Astrocyte of the spinal cord (primary cell): ENCODE results near the gene LCE1E.
A peak's percentile ranks its signal among the peaks of the same experiment; 100 is the strongest.

Experiments used
- DNase-seq: peaks from one replicate; pipeline ENCODE4 v3.0.0; 2011; ENCODE audit warnings: low read depth, low spot score
- H3K4me3 ChIP-seq: 2 replicates; pipeline ENCODE4 v1.5.1; 2011; ENCODE audit warnings: low read depth, mild to moderate bottlenecking, low read length, moderate library complexity
- in situ Hi-C: cut with HindIII; loops from 2 replicates; pipeline ENCODE4 v1.10.0; 2017; ENCODE audit warnings: low sequenced_read_pairs
- TF ChIP-seq, protein P1 (sequence below): IDR thresholded peaks from 2 replicates; pipeline ENCODE4 v1.5.1; 2012; ENCODE audit warnings: low read depth, mild to moderate bottlenecking, low read length, inconsistent platforms

Gene LCE1E

DNA sequence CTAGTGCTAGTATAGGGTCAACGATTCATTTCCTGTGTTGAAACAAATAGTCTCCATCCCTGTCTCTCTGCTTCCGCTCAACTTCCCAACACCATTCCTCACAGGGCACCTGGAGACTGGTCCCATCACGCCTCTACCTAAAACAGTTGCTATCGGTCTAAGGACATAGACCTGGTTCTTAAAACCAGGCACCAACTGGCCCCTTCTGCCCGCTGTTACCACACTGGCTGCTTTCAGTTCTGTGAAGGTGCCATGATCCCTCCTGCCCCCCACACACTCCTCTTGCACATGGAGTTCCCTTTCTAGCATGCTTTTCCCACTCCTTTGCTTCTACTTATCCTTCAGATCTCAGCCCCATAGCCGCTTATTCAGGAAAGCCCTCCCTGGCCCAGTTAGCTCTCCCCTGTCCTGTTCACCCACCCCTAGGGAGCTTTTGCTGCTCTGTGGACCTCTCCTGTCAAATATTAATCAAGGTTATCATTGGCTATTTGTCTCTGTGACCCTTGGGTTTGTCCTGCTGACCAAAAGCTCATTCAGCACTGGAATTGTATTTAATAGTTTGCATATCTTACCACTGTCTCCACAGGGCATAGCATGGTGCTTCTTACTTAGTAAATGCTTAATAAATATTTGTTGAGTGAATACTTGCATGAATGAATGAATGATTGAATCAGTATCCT is 40.2 kb upstream of the LCE1E start:
- no peak overlapping the region for H3K4me3 ChIP-seq
- in situ Hi-C loops: no loop called here
- no peak for DNase-seq
- TF ChIP-seq, protein P1, sequence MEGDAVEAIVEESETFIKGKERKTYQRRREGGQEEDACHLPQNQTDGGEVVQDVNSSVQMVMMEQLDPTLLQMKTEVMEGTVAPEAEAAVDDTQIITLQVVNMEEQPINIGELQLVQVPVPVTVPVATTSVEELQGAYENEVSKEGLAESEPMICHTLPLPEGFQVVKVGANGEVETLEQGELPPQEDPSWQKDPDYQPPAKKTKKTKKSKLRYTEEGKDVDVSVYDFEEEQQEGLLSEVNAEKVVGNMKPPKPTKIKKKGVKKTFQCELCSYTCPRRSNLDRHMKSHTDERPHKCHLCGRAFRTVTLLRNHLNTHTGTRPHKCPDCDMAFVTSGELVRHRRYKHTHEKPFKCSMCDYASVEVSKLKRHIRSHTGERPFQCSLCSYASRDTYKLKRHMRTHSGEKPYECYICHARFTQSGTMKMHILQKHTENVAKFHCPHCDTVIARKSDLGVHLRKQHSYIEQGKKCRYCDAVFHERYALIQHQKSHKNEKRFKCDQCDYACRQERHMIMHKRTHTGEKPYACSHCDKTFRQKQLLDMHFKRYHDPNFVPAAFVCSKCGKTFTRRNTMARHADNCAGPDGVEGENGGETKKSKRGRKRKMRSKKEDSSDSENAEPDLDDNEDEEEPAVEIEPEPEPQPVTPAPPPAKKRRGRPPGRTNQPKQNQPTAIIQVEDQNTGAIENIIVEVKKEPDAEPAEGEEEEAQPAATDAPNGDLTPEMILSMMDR: no peak

DNA sequence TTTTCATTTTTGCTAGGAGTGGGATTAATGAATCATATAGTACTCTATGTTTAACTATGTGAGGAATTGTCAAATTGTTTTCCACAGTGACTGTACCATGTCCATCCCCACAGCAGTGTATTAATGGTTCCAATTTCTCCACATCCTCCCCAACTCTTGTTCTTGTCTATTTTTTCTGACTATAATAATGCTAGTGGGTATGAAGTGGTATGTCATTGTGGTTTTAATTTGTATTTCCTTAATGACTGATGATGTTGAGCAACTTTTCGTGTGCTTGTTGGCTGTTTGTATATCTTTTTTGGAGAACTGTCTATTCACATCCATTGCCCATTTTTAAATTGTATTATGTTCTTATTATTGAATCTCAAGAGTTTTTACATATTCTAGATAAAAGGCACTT is 38.2 kb upstream of the LCE1E start:
- no peak overlapping the region for H3K4me3 ChIP-seq
- no peak for DNase-seq
- in situ Hi-C loops: no loop called here
- TF ChIP-seq, protein P1: no peak

DNA sequence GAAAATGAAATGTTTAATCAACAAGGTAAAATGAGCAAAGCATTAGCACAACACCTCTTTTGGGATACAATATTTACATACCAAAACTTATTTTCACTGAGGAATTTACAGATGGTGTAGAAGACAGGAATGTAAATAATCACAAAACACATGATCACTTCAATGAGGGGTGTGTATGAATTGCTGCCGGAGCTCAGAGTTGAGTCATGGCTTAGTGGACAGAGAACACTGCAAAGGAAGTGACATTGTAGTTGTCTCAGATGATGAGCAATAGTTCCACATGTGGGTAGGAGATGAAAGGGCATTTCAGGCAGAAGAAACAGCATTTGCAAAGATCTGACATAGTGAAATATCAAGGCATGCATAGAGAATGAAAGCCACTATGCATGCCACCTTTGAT is 33.8 kb upstream of the LCE1E start:
- in situ Hi-C loops: no loop called here
- no peak overlapping the region for H3K4me3 ChIP-seq
- DNase-seq: peak; percentile 42
- TF ChIP-seq, protein P1: no peak

DNA sequence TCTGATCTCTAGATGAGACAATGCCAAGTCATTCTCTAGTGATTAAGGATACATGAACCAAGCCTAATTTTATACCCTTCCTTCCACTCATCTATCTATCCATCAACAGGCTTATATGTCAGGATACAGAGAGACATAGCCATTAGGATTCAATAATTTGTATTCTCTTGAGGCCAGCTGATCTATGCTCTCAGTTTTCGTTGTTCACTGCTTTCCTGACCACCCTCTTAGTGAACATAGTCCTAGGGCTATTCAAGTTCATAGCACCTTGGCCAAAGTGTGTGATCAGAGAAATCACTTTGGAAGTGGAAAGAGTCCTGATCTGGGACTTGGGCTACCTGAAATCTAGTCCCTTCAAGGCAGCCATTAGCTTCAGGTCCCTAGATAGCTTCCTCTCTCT is 32.5 kb upstream of the LCE1E start:
- DNase-seq: no peak
- in situ Hi-C loops: no loop called here
- no peak overlapping the region for H3K4me3 ChIP-seq
- TF ChIP-seq, protein P1: no peak

DNA sequence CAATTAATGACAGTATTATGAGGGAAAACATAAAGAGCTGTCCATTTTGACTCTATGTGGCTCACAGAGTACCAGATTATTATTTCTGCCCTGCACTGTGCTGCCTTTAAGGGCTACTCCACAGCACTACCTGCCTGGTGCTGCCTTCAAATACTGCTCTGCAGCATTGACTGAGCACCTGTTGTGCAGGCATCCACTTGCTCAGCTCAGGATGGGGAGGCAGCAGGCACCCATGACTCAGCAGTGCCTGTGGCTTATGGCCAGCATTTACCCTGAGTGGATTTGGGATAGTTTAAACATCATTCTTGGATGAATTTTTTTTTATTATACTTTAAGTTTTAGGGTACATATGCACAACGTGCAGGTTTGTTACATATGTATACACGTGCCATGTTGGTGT is 29.2 kb upstream of the LCE1E start:
- no peak overlapping the region for H3K4me3 ChIP-seq
- TF ChIP-seq, protein P1: no peak
- DNase-seq: no peak
- in situ Hi-C loops: no loop called here

DNA sequence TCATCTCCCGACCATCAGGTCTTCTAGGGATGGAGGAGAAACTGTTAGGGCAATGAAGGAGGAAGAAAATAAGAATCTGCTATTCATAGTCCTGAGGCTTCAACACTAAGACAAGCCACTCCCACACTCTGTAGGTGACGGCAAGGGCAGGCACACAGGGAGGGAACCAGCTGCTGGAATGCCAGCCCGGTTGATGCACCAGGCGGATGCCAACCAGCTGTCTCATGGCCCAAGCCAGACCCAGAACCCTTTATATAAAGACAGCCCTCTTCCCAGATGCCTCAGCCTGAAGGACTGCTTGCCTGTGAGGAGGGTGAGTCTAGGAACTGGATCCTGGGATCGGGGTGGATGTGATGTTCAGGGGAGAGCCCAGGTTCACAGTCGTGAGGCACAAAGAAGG is 28.3 kb upstream of the LCE1E start, which contains the start of gene KPRP:
KPRP (plus strand) TSS at position 279 of the 400 bp plus-strand sequence. CDS start 1,564 bp downstream, outside the sequence.
- in situ Hi-C loops: no loop called here
- H3K4me3 ChIP-seq: no peak within 1 kb of the TSS
- DNase-seq: no peak
- TF ChIP-seq, protein P1: no peak
